ENCODE measurements around the gene STAB1.

STAB1 gene

DNA sequence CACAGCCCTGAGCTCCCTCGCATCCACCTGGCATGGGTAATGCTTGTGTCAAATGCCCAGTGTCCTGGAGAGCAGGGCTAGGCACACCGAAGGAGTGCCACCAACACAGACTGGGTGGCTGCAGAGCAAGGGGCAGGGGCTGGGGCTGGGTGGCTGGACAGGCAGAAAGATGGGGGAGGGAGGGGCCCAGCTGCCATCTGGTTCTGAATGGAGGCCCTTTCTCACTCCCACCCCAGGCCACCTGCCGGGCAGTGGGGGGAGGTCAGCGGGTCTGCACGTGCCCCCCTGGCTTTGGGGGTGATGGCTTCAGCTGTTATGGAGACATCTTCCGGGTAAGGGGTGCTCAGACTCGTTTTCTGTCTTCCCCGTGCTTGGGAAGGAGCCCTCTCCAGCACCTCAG is 17.0 kb downstream of the STAB1 start:
- DNase-seq: no peak

DNA sequence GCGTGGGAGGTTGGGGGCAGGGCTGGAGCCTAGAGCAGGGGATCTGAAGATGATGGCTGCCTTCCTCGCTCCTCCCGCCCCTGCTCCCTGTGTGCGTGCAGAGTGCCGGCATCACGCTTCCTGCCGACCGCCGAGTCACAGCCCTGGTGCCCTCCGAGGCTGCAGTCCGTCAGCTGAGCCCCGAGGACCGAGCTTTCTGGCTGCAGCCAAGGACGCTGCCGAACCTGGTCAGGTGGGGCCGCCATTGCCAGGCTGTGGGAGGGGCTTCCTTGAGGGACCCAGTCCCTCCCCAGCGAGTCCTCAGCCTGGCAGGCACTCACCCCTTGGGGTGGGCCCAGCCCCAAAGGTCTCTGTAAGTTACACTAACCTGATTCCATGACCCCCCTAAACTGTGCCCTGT is 17.6 kb downstream of the STAB1 start:
- no peak for DNase-seq

DNA sequence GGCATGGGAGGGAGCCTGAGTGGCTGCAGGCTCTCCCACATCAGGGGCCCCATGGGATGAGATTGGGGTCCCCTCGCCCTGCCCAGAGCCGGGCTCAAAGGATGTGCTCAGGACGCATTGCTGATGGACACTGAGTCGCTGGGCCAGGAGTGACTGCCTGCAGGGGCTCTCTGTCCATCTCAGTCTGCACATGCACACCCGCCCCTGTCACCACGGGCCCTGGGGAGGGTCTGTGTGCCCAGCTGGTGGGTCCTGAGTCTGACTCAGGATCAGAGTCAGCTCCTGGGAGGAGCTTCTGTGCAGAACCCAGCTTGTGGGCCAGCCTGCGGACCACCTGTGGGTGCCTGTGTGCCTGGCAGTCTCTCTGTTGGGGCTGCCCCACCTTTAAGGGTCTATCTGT is 18.1 kb downstream of the STAB1 start:
- DNase-seq: no peak

DNA sequence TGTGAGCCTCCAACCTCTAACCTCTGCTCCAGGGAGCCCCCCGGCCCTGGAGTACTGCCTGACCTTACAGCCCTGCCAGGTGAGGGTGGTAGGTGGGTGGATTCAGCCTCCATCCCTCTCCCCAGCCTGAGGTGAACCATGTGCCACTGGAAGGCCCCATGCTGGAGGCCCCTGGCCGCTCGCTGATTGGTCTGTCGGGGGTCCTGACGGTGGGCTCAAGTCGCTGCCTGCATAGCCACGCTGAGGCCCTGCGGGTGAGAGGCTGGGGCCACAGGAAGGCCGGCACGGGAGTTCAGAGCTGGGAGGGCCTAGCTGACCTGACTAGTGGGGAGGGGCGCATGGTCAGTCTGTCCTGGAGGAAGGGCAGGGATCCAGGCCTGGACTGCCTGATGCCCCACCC is 19.4 kb downstream of the STAB1 start:
- no peak for DNase-seq

DNA sequence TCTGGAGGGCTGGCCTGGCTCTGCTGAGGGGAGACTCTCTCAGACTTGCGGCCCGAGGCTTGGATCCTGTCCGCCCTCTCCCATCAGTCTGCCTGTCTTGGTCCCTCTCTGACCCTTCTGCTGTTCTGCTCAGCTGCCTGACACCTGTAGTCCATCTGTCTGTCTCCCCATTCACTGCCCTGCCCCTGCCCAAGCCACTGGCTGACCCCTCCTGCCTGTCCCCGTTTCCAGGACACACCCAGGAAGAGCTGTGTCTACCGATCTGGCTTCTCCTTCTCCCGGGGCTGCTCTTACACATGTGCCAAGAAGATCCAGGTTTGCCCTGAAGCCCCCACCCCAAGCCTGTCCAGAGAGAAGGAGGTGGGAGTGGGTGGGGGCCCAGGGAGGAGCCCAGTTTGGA is 20.1 kb downstream of the STAB1 start:
- DNase-seq: no peak

DNA sequence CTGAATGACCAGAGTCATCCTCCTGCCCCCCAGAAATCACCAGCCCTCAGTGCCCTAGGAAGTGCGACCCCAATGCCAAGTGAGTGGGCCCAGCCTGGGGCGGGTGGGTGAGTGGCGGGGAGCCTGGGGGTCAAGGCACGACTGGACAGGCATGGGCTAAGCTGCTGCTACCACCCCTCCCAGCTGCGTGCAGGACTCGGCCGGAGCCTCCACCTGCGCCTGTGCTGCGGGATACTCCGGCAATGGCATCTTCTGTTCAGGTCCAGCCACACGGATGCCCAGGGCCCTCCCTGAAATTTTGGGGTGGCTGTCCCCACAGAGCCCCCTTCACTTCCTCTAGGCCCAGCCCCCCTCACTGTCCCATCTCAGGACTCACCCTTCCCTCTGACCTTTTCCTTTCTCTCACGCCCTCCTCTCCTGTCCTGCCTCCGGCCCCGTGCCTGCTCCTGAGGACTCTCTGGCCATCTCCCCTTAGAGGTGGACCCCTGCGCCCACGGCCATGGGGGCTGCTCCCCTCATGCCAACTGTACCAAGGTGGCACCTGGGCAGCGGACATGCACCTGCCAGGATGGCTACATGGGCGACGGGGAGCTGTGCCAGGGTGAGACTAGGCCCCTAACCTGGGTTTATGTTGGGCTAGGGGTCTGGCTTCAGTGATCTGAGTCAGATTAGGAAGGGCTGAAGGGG is 21.5 kb downstream of the STAB1 start:
- DNase-seq: no peak

DNA sequence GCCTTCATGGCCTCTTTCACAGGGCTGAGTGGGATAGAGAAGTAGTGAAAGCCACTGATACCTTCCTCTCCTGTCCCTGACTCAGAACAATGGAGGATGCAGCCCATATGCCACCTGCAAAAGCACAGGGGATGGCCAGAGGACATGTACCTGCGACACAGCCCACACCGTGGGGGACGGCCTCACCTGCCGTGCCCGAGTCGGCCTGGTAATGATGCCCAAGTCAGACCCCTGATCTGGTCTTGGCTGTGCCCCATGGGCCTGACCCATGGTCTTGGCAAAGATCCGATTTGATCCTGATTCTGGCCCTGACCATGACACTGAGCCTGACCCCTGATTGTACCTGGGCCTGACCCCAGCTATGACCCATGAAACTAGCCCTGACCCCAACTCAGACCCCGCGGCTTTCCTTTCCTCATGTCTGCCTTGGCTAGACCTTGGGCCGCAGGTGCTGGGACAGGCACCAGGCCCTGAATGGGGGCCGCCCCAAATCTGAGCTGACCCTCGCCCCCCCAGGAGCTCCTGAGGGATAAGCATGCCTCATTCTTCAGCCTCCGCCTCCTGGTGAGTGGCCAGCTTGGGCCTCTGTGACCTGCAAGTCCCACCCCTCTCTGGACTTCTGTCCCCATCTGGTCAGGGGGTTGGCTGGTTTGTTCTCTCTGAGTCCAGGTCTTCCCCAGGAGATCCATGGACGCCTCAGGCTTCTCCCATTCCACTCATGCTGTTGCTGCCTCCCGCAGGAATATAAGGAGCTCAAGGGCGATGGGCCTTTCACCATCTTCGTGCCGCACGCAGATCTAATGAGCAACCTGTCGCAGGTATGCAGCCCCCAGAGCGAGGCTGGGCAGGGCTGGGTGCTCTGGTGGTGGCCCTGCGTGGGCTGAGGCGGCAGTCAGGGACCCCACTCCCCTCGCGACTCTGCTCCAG is 22.9 kb downstream of the STAB1 start:
- no peak for DNase-seq

DNA sequence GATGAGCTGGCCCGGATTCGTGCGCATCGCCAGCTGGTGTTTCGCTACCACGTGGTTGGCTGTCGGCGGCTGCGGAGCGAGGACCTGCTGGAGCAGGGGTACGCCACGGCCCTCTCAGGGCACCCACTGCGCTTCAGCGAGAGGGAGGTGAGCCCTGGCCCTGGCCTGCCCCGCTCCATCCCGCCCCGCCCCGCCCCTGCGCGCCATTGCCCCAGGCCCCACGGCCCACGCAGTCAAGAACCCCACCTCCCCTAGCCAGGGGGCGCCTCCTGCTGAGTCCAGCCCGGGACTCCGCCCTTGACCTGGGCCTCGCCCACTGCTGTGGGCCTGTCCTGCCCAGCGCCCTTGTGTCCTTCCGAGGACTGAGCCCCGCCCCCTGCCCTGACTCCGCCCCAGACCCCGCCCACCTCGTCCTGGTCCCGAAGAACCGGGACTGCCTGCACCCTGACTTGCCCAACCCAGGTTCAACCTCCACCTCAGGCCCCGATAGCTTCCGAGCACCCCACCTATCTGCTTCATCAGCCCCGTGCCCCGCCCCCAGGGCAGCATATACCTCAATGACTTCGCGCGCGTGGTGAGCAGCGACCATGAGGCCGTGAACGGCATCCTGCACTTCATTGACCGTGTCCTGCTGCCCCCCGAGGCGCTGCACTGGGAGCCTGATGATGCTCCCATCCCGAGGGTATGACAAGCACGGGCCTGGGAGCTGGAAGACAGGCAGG is 23.7 kb downstream of the STAB1 start:
- peak; percentile 51 for DNase-seq

DNA sequence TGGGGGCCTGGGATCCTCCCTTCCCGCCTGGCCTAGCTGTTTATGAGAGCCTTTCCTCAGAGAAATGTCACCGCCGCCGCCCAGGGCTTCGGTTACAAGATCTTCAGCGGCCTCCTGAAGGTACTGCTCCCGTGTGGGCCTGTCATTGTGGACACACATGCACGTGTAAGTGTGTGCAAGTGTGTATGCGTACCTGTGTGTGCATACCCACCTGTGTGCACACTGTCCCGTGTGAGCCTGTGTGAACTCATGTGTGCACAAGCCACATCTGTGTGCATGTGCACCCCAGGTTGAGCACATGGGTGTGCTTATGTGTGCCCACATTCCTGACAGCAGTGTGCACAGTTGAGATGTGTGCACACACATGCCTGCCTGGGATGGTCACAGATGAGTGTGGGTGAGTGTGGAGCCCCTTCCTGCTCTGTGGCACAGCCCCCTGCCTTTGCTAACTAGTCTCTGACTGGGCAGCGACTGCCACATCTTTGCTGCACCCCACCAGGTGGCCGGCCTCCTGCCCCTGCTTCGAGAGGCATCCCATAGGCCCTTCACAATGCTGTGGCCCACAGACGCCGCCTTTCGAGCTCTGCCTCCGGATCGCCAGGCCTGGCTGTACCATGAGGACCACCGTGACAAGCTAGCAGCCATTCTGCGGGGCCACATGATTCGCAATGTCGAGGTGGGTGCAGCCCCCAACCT is 24.5 kb downstream of the STAB1 start:
- DNase-seq: no peak

DNA sequence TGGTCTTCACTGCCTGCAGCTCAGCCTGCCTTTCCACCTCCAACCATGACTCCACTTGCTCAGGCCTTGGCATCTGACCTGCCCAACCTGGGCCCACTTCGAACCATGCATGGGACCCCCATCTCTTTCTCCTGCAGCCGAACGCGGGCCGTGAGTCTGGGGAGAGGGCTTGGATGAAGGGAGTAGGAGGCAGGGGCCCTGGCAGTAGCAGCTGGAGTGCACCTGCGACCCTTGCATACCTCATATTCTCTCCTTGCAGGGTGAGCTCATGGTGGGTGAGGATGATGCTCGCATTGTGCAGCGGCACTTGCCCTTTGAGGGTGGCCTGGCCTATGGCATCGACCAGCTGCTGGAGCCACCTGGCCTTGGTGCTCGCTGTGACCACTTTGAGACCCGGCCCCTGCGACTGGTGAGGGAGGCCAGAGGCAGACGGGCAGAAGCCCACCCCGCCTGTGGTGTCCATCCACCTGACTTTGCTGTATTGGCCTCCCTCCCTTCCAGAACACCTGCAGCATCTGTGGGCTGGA is 25.1 kb downstream of the STAB1 start:
- no peak for DNase-seq

DNA sequence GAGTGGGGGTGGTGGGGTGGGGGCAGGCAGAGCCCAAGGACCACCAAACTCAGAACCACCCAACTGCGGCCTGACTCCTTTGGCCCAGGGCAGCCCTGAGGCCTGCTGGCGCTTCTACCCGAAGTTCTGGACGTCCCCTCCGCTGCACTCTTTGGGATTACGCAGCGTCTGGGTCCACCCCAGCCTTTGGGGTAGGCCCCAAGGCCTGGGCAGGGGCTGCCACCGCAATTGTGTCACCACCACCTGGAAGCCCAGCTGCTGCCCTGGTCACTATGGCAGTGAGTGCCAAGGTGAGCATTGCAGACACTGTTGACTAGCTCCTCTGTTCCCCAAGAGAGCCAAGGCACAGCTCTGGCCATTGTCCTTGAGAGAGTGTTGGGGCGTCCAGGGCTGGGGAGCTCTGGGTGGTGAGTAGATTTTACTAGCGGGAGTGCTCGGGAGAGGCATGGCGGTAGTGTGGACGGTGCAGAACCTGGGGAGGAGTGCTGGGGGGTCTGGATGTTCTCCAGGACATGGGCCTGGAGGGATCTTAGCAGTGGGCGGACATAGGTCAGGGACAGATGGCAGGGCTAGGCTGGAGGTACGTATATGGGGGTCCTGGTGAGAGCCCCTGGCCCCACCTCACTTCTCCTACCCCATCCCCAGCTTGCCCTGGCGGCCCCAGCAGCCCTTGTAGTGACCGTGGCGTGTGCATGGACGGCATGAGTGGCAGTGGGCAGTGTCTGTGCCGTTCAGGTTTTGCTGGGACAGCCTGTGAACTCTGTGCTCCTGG is 25.8 kb downstream of the STAB1 start:
- no peak for DNase-seq

DNA sequence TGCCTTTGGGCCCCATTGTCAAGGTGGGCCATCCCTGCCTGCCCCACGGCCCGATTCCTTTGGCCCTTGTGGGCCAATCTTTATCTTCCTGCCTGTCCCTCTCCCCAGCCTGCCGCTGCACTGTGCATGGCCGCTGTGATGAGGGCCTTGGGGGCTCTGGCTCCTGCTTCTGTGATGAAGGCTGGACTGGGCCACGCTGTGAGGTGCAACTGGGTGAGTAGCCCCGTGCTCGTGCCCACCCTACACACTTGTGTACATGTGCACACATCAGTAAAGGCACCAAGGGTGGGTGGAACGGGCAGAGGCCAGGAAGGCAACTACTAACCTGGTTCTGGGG is 26.3 kb downstream of the STAB1 start:
- DNase-seq: no peak

DNA sequence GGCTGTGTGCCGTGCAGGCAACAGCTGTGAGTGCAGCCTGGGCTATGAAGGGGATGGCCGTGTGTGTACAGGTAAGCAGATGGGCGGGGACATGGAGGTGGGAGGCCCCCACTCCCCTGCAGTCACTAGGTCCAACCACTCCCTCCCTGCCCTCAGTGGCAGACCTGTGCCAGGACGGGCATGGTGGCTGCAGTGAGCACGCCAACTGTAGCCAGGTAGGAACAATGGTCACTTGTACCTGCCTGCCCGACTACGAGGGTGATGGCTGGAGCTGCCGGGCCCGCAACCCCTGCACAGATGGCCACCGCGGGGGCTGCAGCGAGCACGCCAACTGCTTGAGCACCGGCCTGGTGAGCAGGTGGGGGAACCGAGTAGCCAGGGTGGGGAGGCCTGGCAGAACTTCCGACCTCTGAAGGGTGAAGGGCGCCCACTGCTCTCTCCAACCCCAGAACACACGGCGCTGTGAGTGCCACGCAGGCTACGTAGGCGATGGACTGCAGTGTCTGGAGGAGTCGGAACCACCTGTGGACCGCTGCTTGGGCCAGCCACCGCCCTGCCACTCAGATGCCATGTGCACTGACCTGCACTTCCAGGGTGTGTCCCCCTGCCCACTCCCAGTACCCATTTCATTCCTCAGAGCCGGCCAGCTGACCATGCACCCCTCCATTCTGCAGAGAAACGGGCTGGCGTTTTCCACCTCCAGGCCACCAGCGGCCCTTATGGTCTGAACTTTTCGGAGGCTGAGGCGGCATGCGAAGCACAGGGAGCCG is 26.9 kb downstream of the STAB1 start:
- DNase-seq: no peak

DNA sequence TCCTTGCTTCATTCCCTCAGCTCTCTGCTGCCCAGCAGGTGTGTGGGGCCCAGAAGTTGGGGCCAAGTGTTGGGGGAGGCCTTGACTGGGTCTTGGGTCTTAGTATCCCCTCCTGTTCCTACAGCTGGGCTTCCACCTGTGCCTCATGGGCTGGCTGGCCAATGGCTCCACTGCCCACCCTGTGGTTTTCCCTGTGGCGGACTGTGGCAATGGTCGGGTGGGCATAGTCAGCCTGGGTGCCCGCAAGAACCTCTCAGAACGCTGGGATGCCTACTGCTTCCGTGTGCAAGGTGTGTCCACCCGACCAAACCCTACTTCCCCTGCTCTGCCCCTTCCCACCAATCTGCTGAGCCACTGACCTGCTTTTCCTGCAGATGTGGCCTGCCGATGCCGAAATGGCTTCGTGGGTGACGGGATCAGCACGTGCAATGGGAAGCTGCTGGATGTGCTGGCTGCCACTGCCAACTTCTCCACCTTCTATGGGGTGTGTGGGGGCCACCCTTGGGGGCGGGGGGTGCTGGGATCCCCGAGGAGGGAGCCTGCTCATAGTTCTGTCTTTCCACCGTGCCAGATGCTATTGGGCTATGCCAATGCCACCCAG is 27.6 kb downstream of the STAB1 start:
- no peak for DNase-seq

DNA sequence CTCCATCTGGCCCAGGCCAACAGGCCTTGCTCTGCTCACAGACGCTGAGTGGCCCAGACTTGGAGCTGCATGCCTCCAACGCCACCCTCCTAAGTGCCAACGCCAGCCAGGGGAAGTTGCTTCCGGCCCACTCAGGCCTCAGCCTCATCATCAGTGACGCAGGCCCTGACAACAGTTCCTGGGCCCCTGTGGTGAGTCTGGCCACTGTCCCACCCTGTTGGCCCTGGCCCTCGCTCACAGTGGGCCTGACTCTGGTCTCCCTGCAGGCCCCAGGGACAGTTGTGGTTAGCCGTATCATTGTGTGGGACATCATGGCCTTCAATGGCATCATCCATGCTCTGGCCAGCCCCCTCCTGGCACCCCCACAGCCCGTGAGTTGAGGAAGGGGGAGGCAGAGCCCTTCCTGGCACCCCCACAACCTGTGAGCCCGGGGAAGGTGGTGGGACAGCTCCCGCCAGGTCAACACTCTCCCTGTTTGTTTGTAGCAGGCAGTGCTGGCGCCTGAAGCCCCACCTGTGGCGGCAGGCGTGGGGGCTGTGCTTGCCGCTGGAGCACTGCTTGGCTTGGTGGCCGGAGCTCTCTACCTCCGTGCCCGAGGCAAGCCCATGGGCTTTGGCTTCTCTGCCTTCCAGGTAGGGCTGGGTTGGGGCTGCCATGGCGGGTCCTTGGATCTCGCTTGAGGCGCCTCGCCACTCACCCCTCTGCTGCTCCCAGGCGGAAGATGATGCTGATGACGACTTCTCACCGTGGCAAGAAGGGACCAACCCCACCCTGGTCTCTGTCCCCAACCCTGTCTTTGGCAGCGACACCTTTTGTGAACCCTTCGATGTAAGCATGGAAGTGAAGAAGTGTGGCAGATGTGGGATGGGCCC is 28.5 kb downstream of the STAB1 start:
- no peak for DNase-seq

DNA sequence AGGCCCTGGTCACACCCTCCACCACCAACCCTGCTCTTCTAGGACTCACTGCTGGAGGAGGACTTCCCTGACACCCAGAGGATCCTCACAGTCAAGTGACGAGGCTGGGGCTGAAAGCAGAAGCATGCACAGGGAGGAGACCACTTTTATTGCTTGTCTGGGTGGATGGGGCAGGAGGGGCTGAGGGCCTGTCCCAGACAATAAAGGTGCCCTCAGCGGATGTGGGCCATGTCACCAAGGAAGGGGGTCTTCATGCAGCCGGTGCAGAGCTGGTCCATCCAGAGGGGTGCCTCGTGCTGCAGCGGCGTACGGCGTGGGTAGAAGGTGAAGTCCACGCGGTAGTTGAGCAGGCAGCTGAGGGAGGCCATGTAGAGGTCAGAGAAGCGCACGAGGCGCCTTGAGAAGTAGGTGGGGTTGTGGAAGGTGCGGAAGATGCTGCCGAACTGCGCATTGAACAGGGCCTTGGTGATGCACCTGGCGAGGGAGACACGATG is 29.2 kb downstream of the STAB1 start:
- DNase-seq: no peak

DNA sequence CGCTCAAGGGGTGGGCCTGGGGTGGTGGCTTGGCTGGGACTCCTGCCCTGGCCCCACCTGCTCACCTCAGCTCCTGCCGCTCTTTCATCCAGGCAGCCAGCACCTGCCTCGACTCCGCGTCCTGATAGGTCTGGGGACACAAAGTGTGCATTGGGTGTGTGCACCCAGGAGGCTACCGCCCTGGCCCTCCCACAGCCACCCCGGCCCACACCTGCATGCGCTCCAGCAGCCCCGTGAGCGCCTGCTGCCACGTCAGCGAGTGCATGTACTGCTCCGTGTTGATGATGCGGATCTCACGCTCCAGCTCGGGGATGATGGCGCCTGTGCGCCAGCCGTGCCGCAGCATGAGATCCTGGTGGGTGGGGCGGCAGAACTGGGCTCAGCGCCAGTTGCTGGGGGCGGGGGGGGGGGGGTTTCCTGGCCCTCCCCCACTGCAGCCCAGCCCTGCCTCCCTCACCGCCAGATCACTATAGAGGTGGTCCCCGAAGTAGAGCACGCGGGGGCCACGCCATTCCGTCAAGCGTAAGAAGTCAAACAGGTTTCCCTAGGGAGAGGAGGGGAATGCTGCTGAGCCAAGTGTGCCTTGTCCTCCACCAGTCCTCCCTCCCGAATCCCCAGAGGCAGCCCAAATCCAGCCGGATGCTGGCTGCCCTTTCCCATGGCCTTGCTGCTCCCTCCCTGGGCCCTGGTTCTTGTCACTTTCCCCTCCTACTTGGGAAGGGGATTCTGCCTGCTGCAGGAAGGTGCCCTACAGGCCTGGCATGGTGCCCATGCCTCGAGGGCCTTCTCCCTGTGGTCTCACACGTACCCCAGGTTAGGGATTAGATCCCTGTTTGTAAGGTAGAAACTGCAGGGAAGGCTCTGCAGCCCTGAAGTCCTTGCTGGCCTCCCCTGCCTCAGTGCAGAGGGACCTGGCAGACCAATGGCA is 29.9 kb downstream of the STAB1 start:
- DNase-seq: peak; percentile 39
